ENCODE data around the gene EMC10. TPM values are rescaled to one million over a fixed set of nuclear protein-coding genes. Genes with fewer than 3 reads are reported as not detected.

The EMC10 gene
- total and polyA plus RNA-seq, 4 donors: 17.1 to 132 (median 40.5) TPM

GRCh38 chr19:50433201-50434180 is 42.8 kb upstream of the EMC10 start:
- 79% methylated on average over 19 of the region's 19 CpGs for WGBS
- peaks cover 2 to 9% (median 5%) of the 10 kb centered on the region in 4 donors for H3K4me1 ChIP-seq (ENCODE audit: control insufficient read depth in 4 of 4, insufficient read depth in 4 of 4, low read length in 3 of 4)
- H3K36me3 ChIP-seq (ENCODE audit: control insufficient read depth in 4 of 4, insufficient read depth in 3 of 4, low read depth in 1 of 4, low read length in 3 of 4): no peaks in the 10 kb centered on the region
- no peak for DNase-seq (ENCODE audit: low spot score)
- TF ChIP-seq, protein P1, sequence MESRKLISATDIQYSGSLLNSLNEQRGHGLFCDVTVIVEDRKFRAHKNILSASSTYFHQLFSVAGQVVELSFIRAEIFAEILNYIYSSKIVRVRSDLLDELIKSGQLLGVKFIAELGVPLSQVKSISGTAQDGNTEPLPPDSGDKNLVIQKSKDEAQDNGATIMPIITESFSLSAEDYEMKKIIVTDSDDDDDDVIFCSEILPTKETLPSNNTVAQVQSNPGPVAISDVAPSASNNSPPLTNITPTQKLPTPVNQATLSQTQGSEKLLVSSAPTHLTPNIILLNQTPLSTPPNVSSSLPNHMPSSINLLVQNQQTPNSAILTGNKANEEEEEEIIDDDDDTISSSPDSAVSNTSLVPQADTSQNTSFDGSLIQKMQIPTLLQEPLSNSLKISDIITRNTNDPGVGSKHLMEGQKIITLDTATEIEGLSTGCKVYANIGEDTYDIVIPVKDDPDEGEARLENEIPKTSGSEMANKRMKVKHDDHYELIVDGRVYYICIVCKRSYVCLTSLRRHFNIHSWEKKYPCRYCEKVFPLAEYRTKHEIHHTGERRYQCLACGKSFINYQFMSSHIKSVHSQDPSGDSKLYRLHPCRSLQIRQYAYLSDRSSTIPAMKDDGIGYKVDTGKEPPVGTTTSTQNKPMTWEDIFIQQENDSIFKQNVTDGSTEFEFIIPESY (IDR thresholded peaks at IDR 0.05): no peak
- TF ChIP-seq JUND (IDR thresholded peaks at IDR 0.05) (no peak), HNF4G (IDR thresholded peaks at IDR 0.05) (no peak), YY1 (IDR thresholded peaks at IDR 0.05) (no peak), FOXA2 (IDR thresholded peaks at IDR 0.05) (no peak), SP1 (IDR thresholded peaks at IDR 0.05) (no peak)
- TF ChIP-seq, protein P2, sequence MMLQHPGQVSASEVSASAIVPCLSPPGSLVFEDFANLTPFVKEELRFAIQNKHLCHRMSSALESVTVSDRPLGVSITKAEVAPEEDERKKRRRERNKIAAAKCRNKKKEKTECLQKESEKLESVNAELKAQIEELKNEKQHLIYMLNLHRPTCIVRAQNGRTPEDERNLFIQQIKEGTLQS (IDR thresholded peaks at IDR 0.05): no peak
- H3K4me3 ChIP-seq (ENCODE audit: low read depth in 1 of 3, low read length in 3 of 3): no peak overlapping the region
- no peak overlapping the region for H3K9ac ChIP-seq (ENCODE audit: low read depth in 1 of 2, low read length in 2 of 2)
- H3K27ac ChIP-seq (ENCODE audit: low read depth in 1 of 2, low read length in 2 of 2): no peak overlapping the region
- H3K27me3 ChIP-seq (ENCODE audit: control insufficient read depth in 4 of 4, insufficient read depth in 4 of 4, low read length in 3 of 4): peaks cover 0 to 6% (median 0%) of the 10 kb centered on the region in 4 donors
- H3K9me3 ChIP-seq (ENCODE audit: control insufficient read depth in 4 of 4, low read length in 3 of 4): no peaks in the 10 kb centered on the region

DNA sequence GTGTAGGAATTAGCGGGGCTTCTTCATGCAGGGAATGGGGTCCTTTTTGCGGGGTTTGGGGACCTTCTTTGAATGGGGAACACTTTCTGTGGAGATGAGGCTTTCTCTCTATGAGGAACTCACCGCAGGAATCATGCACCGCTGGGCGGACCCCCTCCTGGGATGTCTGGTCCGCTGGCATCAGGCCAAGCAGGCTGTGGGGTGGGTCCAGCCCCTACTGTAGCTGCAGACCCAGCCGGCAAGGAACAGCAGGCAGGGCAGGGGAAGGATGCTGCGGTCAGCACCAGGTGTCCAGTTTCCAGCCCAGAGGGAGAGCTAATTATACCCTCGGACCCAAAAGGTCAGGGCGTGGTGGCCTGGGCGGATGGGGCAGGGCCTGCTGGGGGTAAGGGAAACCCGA is 41.8 kb upstream of the EMC10 start:
- H3K36me3 ChIP-seq (ENCODE audit: control insufficient read depth in 4 of 4, insufficient read depth in 3 of 4, low read depth in 1 of 4, low read length in 3 of 4): no peaks in the 10 kb centered on the region
- H3K9ac ChIP-seq (ENCODE audit: low read depth in 1 of 2, low read length in 2 of 2): no peak overlapping the region
- H3K4me1 ChIP-seq (ENCODE audit: control insufficient read depth in 4 of 4, insufficient read depth in 4 of 4, low read length in 3 of 4): peaks cover 2 to 9% (median 5%) of the 10 kb centered on the region in 4 donors
- no peak for TF ChIP-seq JUND (IDR thresholded peaks at IDR 0.05)
- TF ChIP-seq, protein P1 (IDR thresholded peaks at IDR 0.05): no peak
- no peak for TF ChIP-seq CTCF (IDR thresholded peaks at IDR 0.05; ENCODE audit: low read depth, low read length, missing input control)
- TF ChIP-seq, protein P2 (IDR thresholded peaks at IDR 0.05): no peak
- TF ChIP-seq RXRA (IDR thresholded peaks at IDR 0.05): no peak
- TF ChIP-seq RAD21 (IDR thresholded peaks at IDR 0.05): no peak
- no peak overlapping the region for H3K4me3 ChIP-seq (ENCODE audit: low read depth in 1 of 3, low read length in 3 of 3)
- H3K9me3 ChIP-seq (ENCODE audit: control insufficient read depth in 4 of 4, low read length in 3 of 4): no peaks in the 10 kb centered on the region
- H3K27ac ChIP-seq (ENCODE audit: low read depth in 1 of 2, low read length in 2 of 2): no peak overlapping the region
- peaks cover 0 to 6% (median 0%) of the 10 kb centered on the region in 4 donors for H3K27me3 ChIP-seq (ENCODE audit: control insufficient read depth in 4 of 4, insufficient read depth in 4 of 4, low read length in 3 of 4)
- DNase-seq (ENCODE audit: low spot score): no peak
- 47% methylated on average over 12 of the region's 12 CpGs for WGBS
